Stimulated activated memory B cell treated with anti-CD40 and anti-IgM and Interleukin-4, amounts not matched to agents 10 μg/mL and 1 μg/mL and 100 μg/mL, for 72 hours (primary cell): ENCODE measurements around the gene UCP2.

Experiments used
- ATAC-seq: fragments of 150-1000 bp; cut with Tn5 transposase; 2 replicates; pipeline ENCODE4 v1.10.0; 2021
- H3K27ac Mint-ChIP-seq: one replicate; pipeline ENCODE4 v1.8.0; 2022; ENCODE audit warnings: mild to moderate bottlenecking, mixed read lengths
- H3K27me3 Mint-ChIP-seq: one replicate; pipeline ENCODE4 v1.8.0; 2022; ENCODE audit warnings: mixed read lengths
- H3K36me3 Mint-ChIP-seq: one replicate; pipeline ENCODE4 v1.8.0; 2022; ENCODE audit warnings: mixed read lengths
- H3K4me1 Mint-ChIP-seq: one replicate; pipeline ENCODE4 v1.8.0; 2022; ENCODE audit warnings: mixed read lengths
- H3K4me3 Mint-ChIP-seq: one replicate; pipeline ENCODE4 v1.8.0; 2022; ENCODE audit warnings: mild to moderate bottlenecking, moderate library complexity, mixed read lengths
- H3K9me3 Mint-ChIP-seq: one replicate; pipeline ENCODE4 v1.8.0; 2022; ENCODE audit warnings: mixed read lengths

Gene UCP2

GRCh38 chr11:73982595-73982989, at the start of gene UCP2:
UCP2 (minus strand) TSS chr11:73982843; CDS start chr11:73978378, 4,465 bp downstream.
- Mint-ChIP-seq H3K27ac (peak within 1 kb of the TSS; percentile 93), H3K27me3 (no peaks in the 10 kb centered on the region), H3K36me3 (peaks cover 36% of the 10 kb centered on the region), H3K9me3 (no peaks in the 10 kb centered on the region), H3K4me3 (peak within 1 kb of the TSS; percentile 100), H3K4me1 (peaks cover 39% of the 10 kb centered on the region)
- peak; percentile 83 for ATAC-seq

GRCh38 chr11:74030723-74031676, 48.4 kb upstream of the UCP2 start:
- no peak for ATAC-seq
- Mint-ChIP-seq H3K4me3 (no peak overlapping the region), H3K27ac (peak overlapping the region; percentile 1), H3K4me1 (peaks cover 15% of the 10 kb centered on the region), H3K9me3 (no peaks in the 10 kb centered on the region), H3K27me3 (no peaks in the 10 kb centered on the region), H3K36me3 (peaks cover 66% of the 10 kb centered on the region)

- Mint-ChIP-seq H3K27me3 (no peaks in the 10 kb centered on the region), H3K36me3 (peaks cover 45% of the 10 kb centered on the region), H3K9me3 (no peaks in the 10 kb centered on the region), H3K4me3 (no peak overlapping the region), H3K4me1 (peaks cover 21% of the 10 kb centered on the region), H3K27ac (no peak overlapping the region)
- ATAC-seq = no peak
Measured at GRCh38 chr11:74025467-74026166, 43.0 kb upstream of the UCP2 start.

- H3K4me1 Mint-ChIP-seq = peaks cover 21% of the 10 kb centered on the region
- no peak for ATAC-seq
- no peak overlapping the region for H3K27ac Mint-ChIP-seq
- peaks cover 39% of the 10 kb centered on the region for H3K36me3 Mint-ChIP-seq
- H3K4me3 Mint-ChIP-seq = no peak overlapping the region
- H3K27me3 Mint-ChIP-seq = no peaks in the 10 kb centered on the region
- H3K9me3 Mint-ChIP-seq = no peaks in the 10 kb centered on the region
Measured at GRCh38 chr11:74024261-74025029, 41.8 kb upstream of the UCP2 start.

- ATAC-seq = no peak
- Mint-ChIP-seq H3K27ac (peak overlapping the region; percentile 9), H3K36me3 (peaks cover 27% of the 10 kb centered on the region), H3K4me1 (peaks cover 21% of the 10 kb centered on the region), H3K9me3 (no peaks in the 10 kb centered on the region), H3K4me3 (no peak overlapping the region), H3K27me3 (no peaks in the 10 kb centered on the region)
Measured at GRCh38 chr11:74023276-74023675, 40.6 kb upstream of the UCP2 start.

- Mint-ChIP-seq H3K27me3 (no peaks in the 10 kb centered on the region), H3K4me3 (no peak overlapping the region), H3K36me3 (peaks cover 20% of the 10 kb centered on the region), H3K4me1 (peaks cover 21% of the 10 kb centered on the region), H3K9me3 (no peaks in the 10 kb centered on the region), H3K27ac (no peak overlapping the region)
- ATAC-seq = no peak
Measured at GRCh38 chr11:74022546-74022945, 39.9 kb upstream of the UCP2 start.

- Mint-ChIP-seq H3K27me3 (no peaks in the 10 kb centered on the region), H3K4me3 (no peak overlapping the region), H3K9me3 (no peaks in the 10 kb centered on the region), H3K27ac (no peak overlapping the region), H3K36me3 (peaks cover 25% of the 10 kb centered on the region), H3K4me1 (peaks cover 24% of the 10 kb centered on the region)
- no peak for ATAC-seq
Measured at GRCh38 chr11:74021998-74022397, 39.4 kb upstream of the UCP2 start.

- no peaks in the 10 kb centered on the region for H3K27me3 Mint-ChIP-seq
- H3K36me3 Mint-ChIP-seq = peaks cover 29% of the 10 kb centered on the region
- H3K4me1 Mint-ChIP-seq = peaks cover 30% of the 10 kb centered on the region
- no peaks in the 10 kb centered on the region for H3K9me3 Mint-ChIP-seq
- H3K4me3 Mint-ChIP-seq = no peak overlapping the region
- peak; percentile 81 for ATAC-seq
- H3K27ac Mint-ChIP-seq = no peak overlapping the region
Measured at GRCh38 chr11:74020539-74020938, 37.9 kb upstream of the UCP2 start.

GRCh38 chr11:74019860-74020259, 37.2 kb upstream of the UCP2 start:
- Mint-ChIP-seq H3K27me3 (no peaks in the 10 kb centered on the region), H3K4me3 (no peak overlapping the region), H3K9me3 (no peaks in the 10 kb centered on the region), H3K27ac (no peak overlapping the region), H3K36me3 (peaks cover 31% of the 10 kb centered on the region), H3K4me1 (peaks cover 37% of the 10 kb centered on the region)
- ATAC-seq = peak; percentile 76

GRCh38 chr11:74019104-74019738, 36.6 kb upstream of the UCP2 start:
- ATAC-seq = peak; percentile 49

GRCh38 chr11:74018331-74019005, 35.8 kb upstream of the UCP2 start:
- Mint-ChIP-seq H3K36me3 (peaks cover 25% of the 10 kb centered on the region), H3K27ac (no peak overlapping the region), H3K4me3 (no peak overlapping the region), H3K27me3 (no peaks in the 10 kb centered on the region), H3K9me3 (no peaks in the 10 kb centered on the region), H3K4me1 (peaks cover 42% of the 10 kb centered on the region)
- ATAC-seq = no peak

More at GRCh38 chr11:74019104-74019738, 36.6 kb upstream of the UCP2 start:
- Mint-ChIP-seq H3K27me3 (no peaks in the 10 kb centered on the region), H3K4me3 (no peak overlapping the region), H3K36me3 (peaks cover 31% of the 10 kb centered on the region), H3K27ac (no peak overlapping the region), H3K9me3 (no peaks in the 10 kb centered on the region), H3K4me1 (peaks cover 43% of the 10 kb centered on the region)

- H3K9me3 Mint-ChIP-seq = no peaks in the 10 kb centered on the region
- no peaks in the 10 kb centered on the region for H3K27me3 Mint-ChIP-seq
- no peak overlapping the region for H3K4me3 Mint-ChIP-seq
- H3K27ac Mint-ChIP-seq = no peak overlapping the region
- H3K36me3 Mint-ChIP-seq = peaks cover 21% of the 10 kb centered on the region
- ATAC-seq = no peak
- peaks cover 41% of the 10 kb centered on the region for H3K4me1 Mint-ChIP-seq
Measured at GRCh38 chr11:74017631-74018030, 35.0 kb upstream of the UCP2 start.

GRCh38 chr11:74015919-74016684, 33.5 kb upstream of the UCP2 start:
- H3K27ac Mint-ChIP-seq = peak overlapping the region; percentile 13
- H3K4me3 Mint-ChIP-seq = no peak overlapping the region
- H3K9me3 Mint-ChIP-seq = no peaks in the 10 kb centered on the region
- ATAC-seq = no peak
- H3K4me1 Mint-ChIP-seq = peaks cover 56% of the 10 kb centered on the region
- H3K27me3 Mint-ChIP-seq = no peaks in the 10 kb centered on the region
- peaks cover 28% of the 10 kb centered on the region for H3K36me3 Mint-ChIP-seq

GRCh38 chr11:74014880-74015279, 32.2 kb upstream of the UCP2 start:
- no peaks in the 10 kb centered on the region for H3K9me3 Mint-ChIP-seq
- H3K4me3 Mint-ChIP-seq = no peak overlapping the region
- peaks cover 38% of the 10 kb centered on the region for H3K36me3 Mint-ChIP-seq
- no peaks in the 10 kb centered on the region for H3K27me3 Mint-ChIP-seq
- no peak for ATAC-seq
- H3K27ac Mint-ChIP-seq = peak overlapping the region; percentile 13
- peaks cover 69% of the 10 kb centered on the region for H3K4me1 Mint-ChIP-seq
